Measurements from ENCODE around the gene CAMK4.
"Not testable (repeated sequence)": the region's sequence is repeated elsewhere in the genome, so short reads cannot be mapped to it uniquely, and the experiment has no call there.

The CAMK4 gene

GRCh38 chr5:111310711-111311620 is 86.8 kb downstream of the CAMK4 start:
- DNase-seq (ENCODE audit: low read depth) = no peak

DNA sequence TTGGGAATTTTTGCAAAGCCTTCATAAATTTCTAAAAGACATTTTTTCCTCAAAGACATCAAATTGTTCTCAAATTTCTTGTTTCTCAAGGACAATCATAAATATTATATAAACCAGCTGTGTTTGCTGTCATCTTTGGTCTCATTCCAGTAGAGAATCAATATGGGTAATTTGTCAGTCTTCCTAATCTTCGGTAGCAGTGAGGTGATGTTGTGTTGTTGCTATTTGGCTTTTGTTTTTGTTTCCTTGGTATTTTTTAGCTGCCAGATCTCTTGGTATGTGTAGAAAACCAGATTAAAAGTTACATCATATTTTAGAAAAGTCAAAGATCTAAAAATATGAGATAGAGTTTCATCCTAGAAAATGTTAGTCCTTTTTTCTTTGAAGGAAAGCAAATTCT is 87.5 kb downstream of the CAMK4 start:
- DNase-seq (ENCODE audit: low read depth) = no peak

- DNase-seq (ENCODE audit: low read depth) = no peak
These were observed 89.0 kb downstream of the CAMK4 start for GRCh38 chr5:111313017-111313724.

GRCh38 chr5:111320953-111321352 is 96.8 kb downstream of the CAMK4 start:
- no peak for DNase-seq (ENCODE audit: low read depth)

- DNase-seq (ENCODE audit: low read depth) = no peak
These were observed 97.2 kb downstream of the CAMK4 start for GRCh38 chr5:111321376-111321775.

GRCh38 chr5:111326551-111326950 is 102.4 kb downstream of the CAMK4 start:
- DNase-seq (ENCODE audit: low read depth) = no peak

DNA sequence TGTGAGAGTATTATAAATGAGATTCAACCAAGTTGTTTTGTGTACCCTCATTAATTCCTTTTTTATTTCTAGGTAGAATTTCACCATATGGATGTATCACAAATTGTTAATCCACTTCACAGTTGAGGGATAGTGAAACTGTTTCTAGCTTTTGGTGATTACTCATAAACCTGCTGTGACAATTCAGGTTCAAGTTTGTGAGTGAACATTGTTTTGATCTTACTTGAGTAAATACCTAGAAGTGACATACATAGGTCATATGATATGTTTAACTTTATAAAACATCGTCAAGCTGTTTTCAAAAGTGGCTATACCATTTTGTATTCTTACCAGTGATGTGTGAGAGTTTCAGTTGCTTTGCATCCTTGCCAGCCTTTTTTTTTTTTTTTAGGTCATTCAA is 112.9 kb downstream of the CAMK4 start:
- no peak for DNase-seq (ENCODE audit: low read depth)

- DNase-seq (ENCODE audit: low read depth) = no peak
These were observed 113.5 kb downstream of the CAMK4 start for GRCh38 chr5:111337688-111338087.

DNA sequence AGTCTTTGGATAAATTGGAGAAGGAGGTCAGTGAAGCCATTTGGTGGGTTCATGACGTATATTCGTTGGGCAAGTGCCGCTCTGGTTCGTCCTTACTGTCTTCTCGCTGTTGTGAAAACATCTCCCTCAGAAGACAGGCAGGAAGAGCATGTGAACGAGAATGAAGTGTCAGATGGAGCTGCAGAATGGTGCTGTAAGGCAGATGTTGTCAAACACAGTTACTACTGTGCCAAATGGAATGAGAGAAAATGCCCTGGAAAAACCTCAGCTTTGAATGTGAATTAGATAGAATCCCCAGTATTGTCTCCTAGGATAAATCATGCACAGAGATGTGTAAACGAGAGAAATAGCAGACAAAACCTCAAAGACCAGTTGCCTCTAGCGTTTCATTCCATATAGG is 121.5 kb downstream of the CAMK4 start:
- DNase-seq (ENCODE audit: low read depth) = no peak

DNA sequence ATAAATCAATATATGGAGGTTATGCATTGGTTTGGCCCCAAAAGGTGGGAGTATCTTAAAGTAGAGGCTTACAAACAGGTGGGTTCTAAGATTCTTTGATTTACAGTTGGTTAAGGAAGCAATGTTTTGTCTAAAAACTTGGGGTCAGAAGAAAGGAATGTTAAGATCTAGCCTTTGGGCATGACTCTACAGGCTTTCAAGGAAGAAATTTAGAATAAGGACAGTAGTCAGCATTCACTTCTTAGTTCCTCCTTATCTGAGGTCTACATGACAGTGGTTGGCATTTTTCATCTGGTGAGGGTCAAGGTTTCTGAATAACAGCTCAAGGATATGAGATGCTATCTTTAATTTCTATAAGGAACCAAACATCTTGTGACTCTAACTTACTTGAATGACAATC is 122.8 kb downstream of the CAMK4 start:
- DNase-seq (ENCODE audit: low read depth) = no peak

GRCh38 chr5:111348661-111349329 is 124.6 kb downstream of the CAMK4 start:
- DNase-seq (ENCODE audit: low read depth) = no peak

DNA sequence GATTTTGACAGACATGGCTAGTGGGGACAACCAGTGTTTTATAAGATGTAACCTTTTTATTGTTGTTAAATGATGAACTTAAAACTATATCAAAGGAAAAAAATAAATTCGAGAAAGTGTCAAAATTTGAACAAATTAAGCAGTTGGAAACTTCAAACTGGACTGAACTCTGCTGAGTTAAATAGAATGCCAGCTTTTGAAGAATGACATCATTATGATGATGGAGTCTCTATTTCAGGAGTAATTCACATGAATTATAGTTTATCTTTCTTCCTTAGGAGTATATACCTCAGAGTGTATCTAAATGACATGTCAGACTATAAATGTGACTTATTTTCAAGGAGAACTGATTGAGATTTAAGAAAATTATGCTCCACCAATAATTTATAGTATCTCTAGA is 125.2 kb downstream of the CAMK4 start:
- no peak for DNase-seq (ENCODE audit: low read depth)

GRCh38 chr5:111353035-111353434 is 128.9 kb downstream of the CAMK4 start:
- DNase-seq (ENCODE audit: low read depth) = no peak

DNA sequence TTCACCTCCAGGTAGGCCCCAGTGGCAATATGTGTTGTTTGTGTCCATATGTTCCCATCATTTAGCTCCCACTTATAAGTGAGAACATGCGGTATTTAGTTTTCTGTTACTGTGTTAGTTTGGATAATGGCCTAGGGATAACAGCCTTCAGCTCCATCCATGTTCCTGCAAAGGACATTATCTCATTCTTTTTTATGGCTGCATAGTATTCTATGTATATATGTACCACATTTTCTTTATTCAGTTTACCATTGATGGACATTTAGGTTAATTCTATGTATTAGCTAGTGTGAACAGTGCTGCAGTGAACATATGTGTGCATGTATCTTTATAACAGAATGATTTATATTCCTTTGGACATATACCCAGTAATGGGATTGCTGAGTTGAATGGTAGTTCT is 134.5 kb downstream of the CAMK4 start:
- not testable (repeated sequence) for DNase-seq (ENCODE audit: low read depth)

- DNase-seq (ENCODE audit: low read depth) = no peak
These were observed 136.0 kb downstream of the CAMK4 start for GRCh38 chr5:111360173-111360572.

DNA sequence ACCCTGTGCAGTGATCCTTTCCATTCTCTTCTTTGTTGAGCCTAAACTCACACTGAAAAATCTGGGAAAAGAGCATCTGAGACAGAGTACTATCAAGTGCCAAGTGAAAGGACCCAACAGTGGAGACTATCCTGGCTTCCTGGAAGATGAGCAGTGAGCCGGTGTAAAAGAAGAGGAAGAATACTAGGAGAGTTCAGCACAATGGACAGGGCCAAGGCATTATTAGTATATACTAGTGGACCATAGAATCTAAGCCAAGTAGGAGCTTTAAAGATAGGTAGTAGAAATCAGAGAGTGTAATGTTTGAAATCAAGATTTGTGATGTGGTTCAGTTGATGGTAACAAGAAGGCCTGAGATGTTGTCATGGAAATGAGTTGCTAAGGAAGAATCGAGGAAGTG is 140.8 kb downstream of the CAMK4 start:
- DNase-seq (ENCODE audit: low read depth) = no peak

DNA sequence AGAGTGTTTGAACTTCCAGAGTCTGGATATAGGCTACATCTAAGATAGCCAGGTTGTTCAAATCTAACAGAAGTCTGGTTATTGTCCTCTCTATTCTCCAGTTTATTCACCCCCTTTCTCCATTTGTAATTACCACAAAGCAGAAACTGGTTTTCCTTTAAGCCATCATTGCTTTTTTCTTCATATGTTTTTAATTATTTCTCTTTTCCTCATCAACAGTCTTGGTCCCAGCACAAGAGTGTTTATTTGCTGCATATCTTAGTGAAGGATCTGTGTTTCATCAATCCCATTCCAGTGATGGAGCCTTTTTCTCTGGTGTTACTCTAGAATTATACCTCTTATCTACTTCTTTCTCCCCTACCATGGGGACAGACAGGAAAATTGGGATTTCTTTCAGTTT is 142.2 kb downstream of the CAMK4 start:
- DNase-seq (ENCODE audit: low read depth) = no peak

- DNase-seq (ENCODE audit: low read depth) = no peak
These were observed 142.9 kb downstream of the CAMK4 start for GRCh38 chr5:111367115-111367514.

GRCh38 chr5:111372799-111373198 is 148.6 kb downstream of the CAMK4 start:
- DNase-seq (ENCODE audit: low read depth) = no peak

GRCh38 chr5:111374380-111374779 is 150.2 kb downstream of the CAMK4 start:
- DNase-seq (ENCODE audit: low read depth) = no peak

GRCh38 chr5:111375645-111376044 is 151.5 kb downstream of the CAMK4 start:
- no peak for DNase-seq (ENCODE audit: low read depth)

DNA sequence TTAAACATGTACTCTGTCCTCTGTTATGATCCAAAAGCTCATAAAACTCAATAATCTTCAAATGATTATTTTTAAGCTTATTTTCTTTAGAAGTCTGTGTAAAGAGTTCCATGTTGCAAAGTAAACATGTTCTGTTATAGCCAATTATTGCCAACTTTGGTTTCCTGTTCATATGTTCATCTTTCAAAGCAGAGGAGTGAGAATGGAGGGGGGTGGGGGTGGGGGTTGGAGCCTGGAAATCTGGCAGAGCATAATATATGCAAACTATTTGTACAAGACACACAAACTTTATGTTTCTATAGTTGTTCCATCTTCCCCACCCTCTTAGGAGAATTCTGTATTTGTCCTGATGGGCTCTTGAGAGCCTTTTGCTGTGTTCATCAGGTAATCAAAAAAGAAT is 153.1 kb downstream of the CAMK4 start:
- no peak for DNase-seq (ENCODE audit: low read depth)

DNA sequence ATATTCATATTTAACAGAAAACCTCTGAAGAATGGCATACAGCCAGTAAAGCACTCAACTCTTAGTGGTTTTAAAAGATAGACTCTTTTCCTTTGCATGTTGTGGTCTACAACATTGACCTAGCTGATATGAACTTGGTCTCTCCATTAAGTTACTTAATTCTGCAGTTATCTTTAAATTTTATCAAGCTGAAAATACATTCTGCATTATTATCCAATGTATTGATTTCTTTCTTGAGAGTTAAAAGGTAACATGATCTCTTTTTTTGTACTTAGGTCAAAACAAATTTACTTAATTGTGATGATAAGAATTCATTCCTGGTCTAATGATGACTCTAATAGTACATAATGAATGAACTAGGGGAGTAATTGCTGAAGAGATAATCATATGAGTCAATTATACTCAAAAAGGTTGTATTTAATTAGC is 155.2 kb downstream of the CAMK4 start:
- DNase-seq (ENCODE audit: low read depth) = no peak

Data from stimulated activated CD8-positive, alpha-beta memory T cell treated with anti-CD3 and anti-CD28 coated beads, Interleukin-7, amount 100 ng/mL, for 24 hours (primary cell).